Fibroblast of skin of right biceps (primary cell): Measurements from ENCODE around the gene TLCD2.
A peak's percentile ranks its signal among the peaks of the same experiment; 100 is the strongest.

Source experiments
- DNase-seq: peaks from one replicate; pipeline ENCODE4 v3.0.0-alpha.2; 2013

TLCD2 gene

DNA sequence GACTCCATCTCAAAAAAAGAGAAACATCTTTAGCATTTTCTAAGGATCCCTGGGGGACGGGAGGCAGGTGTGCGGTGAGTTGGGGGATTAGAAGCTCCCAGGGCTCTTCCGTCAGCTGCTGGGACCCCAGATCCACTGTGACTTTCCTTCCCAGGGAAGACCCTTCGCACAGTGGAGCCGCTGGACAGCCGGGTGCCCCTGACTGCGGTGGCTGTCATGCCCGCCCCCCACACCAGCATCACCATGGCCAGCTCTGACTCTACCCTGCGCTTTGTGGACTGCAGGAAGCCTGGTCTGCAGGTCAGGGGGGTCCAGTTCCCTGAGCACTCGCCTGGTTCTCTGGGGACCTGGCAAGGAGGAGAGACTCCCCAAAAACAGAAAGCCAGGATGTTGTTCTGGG is 25.2 kb upstream of the TLCD2 start:
- no peak for DNase-seq

DNA sequence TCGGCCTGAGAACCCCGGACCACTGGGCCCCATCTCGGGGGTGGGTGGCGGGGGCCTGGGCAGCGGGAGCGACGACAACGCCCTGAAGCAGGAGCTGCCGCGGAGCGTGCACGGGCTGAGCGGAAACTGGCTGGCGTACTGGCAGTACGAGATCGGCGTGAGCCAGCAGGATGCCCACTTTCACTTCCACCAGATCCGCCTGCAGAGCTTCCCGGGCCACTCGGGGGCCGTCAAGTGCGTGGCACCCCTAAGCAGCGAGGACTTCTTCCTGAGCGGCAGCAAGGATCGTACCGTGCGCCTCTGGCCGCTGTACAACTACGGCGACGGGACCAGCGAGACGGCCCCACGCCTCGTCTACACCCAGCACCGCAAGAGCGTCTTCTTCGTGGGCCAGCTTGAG is 23.6 kb upstream of the TLCD2 start:
- DNase-seq, result no peak

DNA sequence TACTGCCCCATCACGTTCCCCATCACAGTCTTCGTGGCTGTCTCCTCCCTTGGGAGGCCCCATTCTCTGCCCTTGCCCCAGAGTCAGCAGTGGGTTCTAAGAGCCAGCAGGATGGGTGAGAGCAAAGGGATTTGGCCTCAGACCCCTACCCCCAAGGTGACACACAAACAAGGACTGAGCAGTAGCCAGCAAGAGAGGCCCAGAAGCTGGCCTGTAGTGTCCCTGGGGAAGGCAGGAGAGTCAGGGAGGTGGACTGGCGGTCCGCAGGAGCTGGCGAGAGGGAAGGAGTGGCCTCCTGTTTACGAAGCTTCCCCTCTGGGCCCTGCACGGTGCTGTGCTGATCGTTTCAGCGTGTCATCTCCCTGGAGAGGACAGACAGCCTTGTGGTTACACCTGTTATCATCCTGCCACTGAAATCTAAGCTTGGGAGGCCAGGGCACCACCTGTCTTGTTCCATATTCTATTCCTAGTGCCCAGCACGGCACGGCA is 22.7 kb upstream of the TLCD2 start:
- DNase-seq, result no peak

DNA sequence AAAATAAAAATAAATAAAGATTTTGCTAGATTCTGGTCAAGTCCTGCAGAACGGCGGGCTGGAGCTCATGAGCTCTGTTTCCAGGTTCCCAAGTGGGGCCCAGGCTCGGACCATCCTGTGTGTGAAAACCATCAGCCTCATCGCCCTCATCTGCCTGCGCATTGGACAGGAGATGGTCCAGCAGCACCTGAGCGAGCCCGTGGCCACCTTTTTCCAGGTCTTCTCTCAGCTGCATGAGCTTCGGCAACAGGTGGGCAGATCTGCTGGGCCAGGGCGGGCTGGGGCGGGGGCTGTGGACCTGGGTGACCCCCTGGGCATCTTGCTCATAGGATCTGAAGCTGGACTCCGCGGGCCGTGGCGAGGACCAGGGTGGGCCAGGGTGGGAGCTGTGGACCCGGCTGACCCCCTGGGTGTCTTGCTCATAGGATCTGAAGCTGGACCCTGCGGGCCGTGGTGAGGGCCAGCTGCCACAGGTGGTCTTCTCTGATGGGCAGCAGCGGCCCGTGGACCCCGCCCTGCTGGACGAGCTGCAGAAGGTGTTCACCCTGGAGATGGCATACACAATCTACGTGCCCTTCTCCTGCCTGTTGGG is 22.2 kb upstream of the TLCD2 start:
- DNase-seq, result no peak

DNA sequence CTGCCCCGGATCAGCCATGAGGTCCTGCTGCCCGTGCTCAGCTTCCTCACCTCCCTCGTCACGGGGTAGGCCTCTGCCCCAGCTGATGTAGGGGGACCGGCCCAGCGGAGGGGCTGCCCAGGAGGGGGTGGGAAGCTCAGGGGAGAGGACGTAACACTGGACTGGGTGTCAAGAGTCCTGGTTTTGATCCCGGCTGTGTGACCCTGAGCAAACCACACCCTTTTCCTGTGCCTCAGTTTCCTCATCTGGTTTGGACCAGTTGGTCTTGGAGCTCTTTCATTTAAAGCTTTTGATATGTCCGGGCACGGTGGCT is 21.0 kb upstream of the TLCD2 start:
- no peak for DNase-seq

DNA sequence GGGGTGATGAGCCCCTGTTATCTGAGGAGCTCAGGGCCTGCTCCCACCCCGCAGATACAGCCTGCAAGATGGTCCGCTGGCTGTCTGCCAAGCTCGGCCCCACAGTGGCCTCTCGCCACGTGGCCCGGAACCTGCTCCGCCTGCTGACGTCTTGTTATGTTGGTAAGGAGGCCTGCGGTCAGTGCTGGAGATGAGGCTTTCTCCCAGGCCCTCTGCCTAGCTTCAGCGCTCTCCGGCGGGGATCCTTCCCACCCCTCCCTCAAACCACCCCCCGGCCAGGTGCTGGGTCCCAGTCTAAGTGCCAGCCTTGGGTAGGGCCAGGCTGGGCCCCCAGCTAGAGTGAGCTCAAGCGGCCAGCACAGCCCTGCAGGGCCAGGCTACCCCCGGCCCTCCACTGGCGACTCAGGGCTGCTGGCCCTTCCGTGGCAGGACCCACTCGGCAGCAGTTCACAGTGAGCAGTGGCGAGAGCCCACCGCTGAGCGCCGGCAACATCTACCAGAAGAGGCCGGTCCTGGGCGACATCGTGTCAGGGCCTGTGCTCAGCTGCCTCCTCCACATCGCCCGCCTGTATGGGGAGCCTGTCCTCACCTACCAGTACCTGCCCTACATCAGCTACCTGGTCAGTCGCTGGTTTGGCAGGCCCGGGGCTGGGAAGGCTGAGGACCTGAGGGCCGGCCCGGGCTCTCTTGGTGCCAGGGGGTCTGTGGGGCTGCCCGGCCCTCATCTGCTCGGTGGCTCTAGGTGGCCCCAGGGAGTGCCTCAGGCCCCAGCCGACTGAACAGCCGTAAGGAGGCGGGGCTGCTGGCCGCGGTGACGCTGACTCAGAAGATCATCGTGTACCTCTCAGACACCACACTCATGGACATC is 20.4 kb upstream of the TLCD2 start:
- DNase-seq, result peak; percentile 43

DNA sequence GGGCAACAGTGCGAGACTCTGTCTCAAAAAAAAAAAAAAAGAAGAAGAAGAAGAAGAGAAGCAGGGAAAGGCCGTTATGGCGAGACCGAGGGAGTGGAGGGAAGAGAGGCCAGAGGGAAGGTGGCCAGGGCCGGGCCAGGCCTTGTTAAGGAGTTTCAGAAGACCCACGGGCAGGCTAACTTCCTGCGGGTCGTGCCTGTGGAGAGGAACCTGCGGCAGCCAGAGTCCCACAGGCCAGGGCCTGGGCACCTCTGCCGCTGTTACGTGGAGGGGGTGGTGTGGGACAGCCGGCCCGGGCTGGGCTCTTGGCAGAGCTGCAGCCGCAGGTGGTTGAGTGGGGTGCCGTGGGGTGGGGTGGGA is 19.8 kb upstream of the TLCD2 start:
- DNase-seq, result no peak

DNA sequence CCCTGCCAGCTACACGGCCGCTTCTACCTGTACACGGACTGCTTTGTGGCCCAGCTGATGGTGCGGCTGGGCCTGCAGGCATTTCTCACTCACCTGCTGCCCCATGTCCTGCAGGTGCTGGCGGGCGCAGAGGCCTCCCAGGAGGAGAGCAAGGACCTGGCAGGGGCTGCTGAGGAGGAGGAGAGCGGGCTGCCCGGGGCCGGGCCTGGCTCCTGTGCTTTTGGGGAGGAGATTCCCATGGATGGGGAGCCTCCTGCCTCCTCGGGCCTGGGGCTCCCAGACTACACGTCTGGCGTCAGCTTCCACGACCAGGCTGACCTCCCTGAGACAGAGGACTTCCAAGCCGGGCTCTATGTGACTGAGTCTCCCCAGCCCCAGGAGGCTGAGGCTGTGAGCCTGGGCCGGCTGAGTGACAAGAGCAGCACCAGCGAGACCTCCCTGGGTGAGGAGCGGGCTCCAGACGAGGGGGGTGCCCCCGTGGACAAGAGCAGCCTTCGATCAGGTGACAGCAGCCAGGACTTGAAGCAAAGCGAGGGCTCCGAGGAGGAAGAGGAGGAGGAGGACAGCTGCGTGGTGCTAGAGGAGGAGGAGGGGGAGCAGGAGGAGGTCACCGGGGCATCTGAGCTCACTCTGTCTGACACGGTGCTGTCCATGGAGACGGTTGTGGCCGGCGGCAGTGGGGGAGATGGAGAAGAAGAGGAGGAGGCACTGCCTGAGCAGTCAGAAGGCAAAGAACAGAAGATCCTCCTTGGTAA is 17.9 kb upstream of the TLCD2 start:
- DNase-seq, result no peak

DNA sequence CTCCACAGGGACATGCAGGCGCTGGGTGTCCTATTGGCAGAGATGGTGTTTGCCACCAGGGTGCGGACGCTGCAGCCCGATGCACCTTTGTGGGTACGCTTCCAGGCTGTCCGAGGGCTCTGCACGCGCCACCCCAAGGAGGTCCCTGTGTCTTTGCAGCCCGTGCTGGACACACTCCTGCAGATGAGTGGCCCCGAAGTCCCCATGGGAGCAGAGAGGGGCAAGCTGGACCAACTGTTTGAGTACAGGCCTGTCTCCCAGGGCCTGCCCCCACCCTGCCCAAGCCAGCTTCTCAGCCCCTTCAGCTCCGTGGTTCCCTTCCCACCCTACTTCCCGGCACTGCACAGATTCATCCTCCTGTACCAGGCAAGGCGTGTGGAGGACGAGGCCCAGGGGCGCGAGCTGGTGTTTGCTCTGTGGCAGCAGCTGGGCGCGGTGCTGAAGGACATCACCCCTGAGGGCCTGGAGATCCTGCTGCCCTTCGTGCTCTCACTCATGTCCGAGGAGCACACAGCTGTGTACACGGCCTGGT is 17.1 kb upstream of the TLCD2 start:
- DNase-seq, result no peak

DNA sequence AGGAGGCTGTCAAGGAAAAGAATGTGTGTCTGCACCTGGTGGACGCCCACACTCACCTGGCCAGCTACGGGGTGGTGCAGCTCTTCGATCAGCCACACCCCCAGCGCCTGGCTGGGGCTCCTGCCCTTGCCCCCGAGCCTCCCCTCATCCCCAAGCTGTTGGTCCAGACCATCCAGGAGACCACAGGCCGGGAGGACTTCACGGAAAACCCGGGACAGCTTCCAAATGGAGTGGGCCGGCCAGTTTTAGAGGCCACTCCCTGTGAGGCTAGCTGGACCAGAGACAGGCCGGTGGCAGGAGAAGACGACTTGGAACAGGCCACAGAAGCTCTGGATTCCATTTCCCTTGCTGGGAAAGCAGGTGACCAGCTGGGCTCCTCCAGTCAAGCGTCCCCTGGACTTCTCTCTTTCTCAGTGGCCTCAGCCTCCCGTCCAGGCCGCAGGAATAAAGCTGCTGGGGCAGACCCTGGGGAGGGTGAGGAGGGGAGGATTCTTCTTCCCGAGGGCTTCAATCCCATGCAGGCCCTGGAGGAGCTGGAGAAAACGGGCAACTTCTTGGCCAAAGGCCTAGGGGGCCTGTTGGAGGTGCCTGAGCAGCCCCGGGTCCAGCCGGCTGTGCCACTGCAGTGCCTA is 16.6 kb upstream of the TLCD2 start:
- DNase-seq, result no peak

DNA sequence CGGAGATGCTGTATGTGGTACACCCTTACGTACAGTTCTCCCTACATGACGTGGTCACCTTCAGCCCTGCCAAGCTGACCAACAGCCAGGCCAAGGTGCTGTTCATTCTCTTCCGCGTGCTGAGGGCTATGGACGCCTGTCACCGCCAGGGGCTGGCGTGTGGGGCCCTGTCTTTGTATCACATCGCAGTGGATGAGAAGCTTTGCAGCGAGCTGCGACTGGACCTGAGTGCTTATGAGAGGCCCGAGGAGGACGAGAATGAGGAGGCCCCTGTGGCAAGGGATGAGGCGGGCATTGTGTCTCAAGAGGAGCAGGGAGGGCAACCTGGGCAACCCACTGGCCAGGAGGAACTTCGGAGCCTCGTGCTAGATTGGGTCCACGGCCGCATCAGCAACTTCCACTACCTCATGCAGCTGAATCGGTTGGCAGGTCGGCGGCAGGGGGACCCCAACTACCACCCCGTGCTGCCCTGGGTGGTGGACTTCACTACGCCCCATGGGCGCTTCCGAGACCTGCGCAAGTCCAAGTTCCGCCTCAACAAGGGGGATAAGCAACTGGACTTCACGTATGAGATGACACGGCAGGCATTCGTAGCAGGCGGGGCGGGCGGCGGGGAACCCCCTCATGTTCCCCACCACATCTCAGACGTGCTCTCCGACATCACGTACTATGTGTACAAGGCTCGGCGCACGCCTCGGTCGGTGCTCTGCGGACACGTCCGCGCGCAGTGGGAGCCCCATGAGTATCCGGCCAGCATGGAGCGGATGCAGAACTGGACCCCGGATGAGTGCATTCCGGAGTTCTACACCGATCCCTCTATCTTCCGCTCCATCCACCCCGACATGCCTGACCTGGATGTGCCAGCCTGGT is 15.7 kb upstream of the TLCD2 start:
- no peak for DNase-seq

DNA sequence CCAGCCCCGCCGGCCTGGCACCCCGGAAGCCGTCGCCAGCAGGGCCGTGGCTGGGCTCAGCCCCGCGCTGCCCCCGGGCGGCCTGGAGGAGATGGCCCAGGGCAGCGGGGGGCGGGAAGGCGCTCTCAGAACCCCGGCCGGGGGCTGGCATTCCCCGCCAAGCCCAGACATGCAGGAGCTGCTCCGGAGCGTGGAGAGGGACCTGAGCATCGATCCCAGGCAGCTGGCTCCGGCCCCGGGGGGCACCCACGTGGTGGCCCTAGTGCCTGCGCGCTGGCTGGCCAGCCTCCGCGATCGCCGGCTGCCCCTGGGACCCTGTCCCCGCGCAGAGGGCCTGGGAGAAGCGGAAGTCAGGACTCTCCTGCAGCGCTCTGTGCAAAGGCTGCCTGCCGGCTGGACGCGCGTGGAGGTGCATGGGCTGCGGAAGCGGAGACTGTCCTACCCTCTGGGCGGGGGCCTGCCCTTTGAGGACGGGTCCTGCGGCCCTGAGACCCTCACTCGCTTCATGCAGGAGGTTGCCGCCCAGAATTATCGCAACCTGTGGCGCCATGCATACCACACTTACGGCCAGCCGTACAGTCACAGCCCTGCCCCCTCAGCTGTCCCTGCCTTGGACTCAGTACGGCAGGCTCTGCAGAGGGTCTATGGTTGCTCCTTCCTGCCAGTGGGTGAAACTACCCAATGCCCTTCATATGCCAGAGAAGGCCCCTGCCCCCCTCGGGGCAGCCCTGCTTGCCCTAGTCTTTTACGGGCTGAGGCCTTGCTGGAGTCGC is 14.9 kb upstream of the TLCD2 start:
- no peak for DNase-seq

DNA sequence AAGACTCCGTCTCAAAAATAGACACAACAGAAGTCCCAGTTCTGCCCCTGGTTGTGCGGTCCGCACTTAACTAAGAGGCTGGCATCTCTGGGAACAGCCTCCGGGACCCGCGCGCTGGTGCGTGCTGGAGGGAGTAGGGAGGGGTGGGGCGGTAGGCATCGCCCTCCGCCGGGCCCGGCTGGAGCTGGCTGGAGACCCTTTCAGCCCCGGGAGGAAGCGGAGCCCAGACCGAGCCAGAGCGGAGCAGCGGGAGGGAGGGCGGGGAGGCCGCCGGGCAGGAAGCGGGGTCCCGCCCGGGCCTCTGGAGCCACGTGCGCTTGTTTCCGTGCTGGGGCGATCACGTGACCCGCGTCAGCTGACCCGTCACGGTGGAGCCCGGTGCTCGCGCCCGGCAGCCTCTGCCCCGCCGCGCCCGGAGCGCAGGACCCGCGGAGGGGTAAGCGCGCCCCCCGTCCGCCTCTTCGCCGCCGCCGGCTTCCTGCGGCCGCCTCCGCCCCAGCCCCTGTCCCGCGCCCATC is 14.2 kb upstream of the TLCD2 start, which contains the start of gene WDR81:
WDR81 (plus strand) TSS at position 354 of the 518 bp plus-strand sequence. CDS start 256 bp downstream, outside the sequence.
- DNase-seq, result peak; percentile 86

DNA sequence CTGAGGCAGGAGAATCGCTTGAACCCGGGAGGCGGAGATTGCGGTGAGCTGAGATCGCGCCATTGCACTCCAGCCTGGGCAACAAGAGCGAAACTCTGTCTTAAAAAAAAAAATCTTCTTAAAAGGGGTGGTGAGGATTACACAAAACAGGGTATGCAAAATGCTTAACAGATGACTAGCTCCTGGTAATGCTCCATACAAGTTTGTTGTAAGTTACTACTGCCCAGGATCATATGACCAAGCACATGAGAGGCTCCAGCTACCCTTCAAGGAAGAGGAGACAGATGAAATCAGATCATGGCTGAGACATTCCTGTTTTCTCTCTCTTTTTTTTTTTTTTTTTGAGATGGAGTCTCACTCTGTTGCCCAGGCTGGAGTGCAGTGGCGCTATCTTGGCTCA is 11.8 kb upstream of the TLCD2 start:
- DNase-seq, result peak; percentile 65

DNA sequence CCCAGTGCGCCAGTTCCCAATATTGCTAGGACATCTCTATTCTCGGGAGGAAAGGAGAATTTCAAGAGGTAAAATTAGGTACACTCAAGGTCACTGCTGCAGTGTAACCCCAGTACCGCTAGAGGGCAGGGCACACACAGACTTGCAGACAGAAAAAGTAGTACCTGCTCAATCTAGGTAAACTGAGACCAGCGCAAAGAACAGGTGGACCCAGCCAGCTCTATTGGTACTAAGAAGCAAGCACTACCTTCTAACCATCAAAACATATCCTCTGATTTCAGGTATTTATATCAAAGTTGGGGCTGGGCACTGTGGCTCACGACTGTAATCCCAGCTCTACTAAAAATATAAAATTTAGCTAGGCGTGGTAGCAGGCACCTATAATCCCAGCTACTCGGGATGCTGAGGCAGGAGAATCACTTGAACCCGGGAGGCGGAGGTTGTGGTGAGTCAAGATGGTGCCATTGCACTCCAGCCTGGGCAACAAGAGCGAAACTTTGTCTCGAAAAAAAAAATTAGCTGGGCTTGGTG is 10.7 kb upstream of the TLCD2 start:
- peak; percentile 51 for DNase-seq

DNA sequence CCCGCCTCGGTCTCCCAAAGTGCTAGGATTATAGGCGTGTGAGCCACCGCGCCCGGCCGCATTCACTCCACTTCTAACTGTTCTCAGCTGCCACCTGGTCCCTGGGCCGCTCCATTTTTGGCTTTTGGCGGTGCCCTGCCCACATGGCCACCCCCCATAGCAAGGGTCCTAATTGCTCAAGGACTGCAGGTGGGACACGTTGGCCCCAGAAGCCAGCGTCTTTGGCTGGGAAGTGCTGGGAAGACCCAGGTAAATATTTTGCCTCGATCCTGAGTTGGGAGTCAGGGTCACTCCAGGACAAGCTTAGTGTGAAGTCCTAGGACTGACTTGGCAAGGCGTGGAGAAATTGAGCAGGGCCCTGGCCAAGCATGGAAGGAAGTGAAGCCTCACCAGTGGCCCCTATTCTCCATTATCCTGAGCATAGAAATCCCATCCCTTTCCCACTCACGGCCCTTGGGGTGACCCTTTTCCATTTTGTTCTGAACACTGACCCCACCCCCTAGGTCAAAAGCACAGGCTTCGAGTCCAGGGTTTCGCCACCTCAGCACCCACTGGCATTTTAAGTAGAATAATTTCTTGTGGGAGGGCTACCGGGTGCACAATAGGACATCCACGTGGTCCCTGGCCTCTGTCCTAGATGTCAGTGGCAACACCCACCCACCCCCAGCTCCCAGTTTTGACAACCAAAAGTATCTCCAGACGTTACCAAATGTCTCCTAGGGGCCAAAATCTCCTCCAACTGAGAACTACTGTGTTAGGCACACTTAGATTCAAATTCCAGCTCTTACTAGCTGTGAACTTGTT is 8.4 kb upstream of the TLCD2 start:
- no peak for DNase-seq

DNA sequence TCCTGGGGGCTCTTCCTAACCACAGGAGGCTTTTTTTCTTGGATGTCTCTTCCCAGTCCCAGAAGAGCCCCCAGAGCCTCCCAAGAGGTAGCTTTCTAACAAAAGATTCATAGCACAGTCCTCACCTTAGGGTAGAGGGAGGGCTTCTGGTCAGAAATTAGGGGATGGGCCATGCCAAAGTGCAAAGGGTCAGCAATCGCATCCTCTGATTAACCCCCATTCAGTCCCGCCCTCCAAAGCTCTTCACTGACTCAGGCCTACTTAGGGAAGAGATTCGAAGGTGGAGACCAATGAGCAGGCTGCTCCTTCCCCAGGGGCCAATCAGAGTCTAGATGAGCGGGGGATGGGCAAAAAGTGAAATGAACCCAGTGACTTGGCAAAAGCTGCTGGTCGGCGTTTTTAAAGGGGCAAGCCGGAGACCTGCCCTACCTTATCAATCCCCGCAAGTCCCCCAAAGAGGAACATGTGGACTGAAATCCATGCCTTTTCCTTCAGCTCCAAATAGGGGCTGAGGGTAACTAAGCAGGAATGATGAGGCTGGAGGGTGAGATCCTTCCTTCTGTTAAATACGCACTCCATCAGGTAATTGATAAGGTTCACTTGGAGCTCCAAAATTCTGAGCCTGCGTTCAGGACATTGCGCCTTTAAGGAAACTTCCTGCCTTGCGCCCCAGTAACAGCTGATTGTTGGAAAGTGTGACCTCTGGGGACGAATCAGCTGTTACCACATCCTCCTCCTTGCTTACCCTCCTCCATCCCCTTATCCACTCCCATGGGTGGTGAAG is 6.9 kb upstream of the TLCD2 start:
- peak; percentile 99 for DNase-seq

DNA sequence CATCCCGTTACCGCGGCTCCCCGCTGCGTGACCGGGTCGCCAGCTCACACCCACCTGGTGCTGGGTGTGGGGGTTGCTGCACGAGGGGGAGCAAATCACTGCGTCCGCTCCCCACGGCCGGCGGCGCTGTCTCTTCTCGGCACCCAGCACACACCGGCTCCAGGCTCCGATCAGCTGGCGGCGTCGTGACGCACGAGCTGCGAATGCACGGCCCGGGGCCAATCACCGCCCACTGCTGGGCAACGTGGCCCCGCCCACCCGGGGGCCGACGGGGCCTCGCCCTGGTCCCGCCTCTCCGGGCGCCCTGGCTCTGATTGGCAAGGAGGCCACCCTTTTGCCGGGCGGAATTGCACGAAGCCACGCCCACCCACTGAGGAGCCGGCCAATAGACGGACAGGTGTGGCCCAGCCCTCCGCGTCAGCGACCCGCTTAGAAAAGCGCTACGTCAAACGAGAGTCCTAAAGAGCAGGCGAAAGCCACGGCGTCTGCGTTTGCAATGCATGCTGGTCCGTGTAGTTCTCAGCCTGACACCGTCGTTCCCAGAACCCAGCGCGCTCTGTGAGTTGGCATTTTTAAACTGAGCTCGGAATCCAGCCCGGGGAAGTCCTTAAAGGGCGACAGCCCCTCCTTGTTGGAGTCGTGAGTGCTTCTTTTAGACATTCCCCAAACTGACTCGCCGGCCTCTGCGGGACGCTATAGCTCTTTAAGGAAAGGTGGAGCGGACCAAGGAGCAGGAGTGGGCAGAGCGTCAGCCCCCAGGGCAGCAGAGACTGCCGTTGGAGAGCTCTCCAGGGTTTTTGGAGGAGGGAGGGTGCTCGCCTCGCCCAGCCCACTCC is 6.1 kb upstream of the TLCD2 start:
- peak; percentile 100 for DNase-seq
